ENCODE data around the gene BRD7.

The BRD7 gene

GRCh38 chr16:50368410-50369132 is at the start of gene BRD7:
TSS of gene BRD7 (minus strand) at chr16:50368988. CDS start at chr16:50368774, 214 bp downstream.
- peak within 1 kb of the TSS; percentile 79 for H3K4me3 ChIP-seq (ENCODE audit: low read depth, low read length)
- H3K36me3 ChIP-seq (ENCODE audit: control insufficient read depth, insufficient read depth, low read length): peaks cover 37% of the 10 kb centered on the region
- peak within 1 kb of the TSS; percentile 70; the same call in 1 of the 2 replicates for H3K27ac ChIP-seq (ENCODE audit: low read depth, low read length)

GRCh38 chr16:50416388-50416787 is 47.6 kb upstream of the BRD7 start:
- no peaks in the 10 kb centered on the region for H3K4me1 ChIP-seq (ENCODE audit: control insufficient read depth, insufficient read depth, low read length)
- H3K4me3 ChIP-seq (ENCODE audit: low read depth, low read length): no peak overlapping the region
- H3K27me3 ChIP-seq (ENCODE audit: control insufficient read depth, insufficient read depth, low read length): no peaks in the 10 kb centered on the region
- H3K27ac ChIP-seq (ENCODE audit: low read depth, low read length): no peak overlapping the region
- H3K36me3 ChIP-seq (ENCODE audit: control insufficient read depth, insufficient read depth, low read length): no peaks in the 10 kb centered on the region
- no peak overlapping the region for H3K9ac ChIP-seq (ENCODE audit: low read length)
- H3K9me3 ChIP-seq (ENCODE audit: control insufficient read depth, insufficient read depth, low read depth, low read length): peaks cover 38% of the 10 kb centered on the region; the same call in 1 of the 2 replicates

More at GRCh38 chr16:50368410-50369132, at the start of gene BRD7:
- peak within 1 kb of the TSS; percentile 77 for H3K9ac ChIP-seq (ENCODE audit: low read length)
- no peaks in the 10 kb centered on the region for H3K9me3 ChIP-seq (ENCODE audit: control insufficient read depth, insufficient read depth, low read depth, low read length)
- peaks cover 6% of the 10 kb centered on the region; the same call in 1 of the 2 replicates for H3K4me1 ChIP-seq (ENCODE audit: control insufficient read depth, insufficient read depth, low read length)
- H3K27me3 ChIP-seq (ENCODE audit: control insufficient read depth, insufficient read depth, low read length): no peaks in the 10 kb centered on the region

GRCh38 chr16:50414152-50414551 is 45.4 kb upstream of the BRD7 start:
- H3K4me1 ChIP-seq (ENCODE audit: control insufficient read depth, insufficient read depth, low read length): no peaks in the 10 kb centered on the region
- H3K27ac ChIP-seq (ENCODE audit: low read depth, low read length): no peak overlapping the region

GRCh38 chr16:50411034-50411433 is 42.2 kb upstream of the BRD7 start:
- H3K4me1 ChIP-seq (ENCODE audit: control insufficient read depth, insufficient read depth, low read length): peaks cover 4% of the 10 kb centered on the region; the same call in 1 of the 2 replicates
- H3K9ac ChIP-seq (ENCODE audit: low read length): no peak overlapping the region
- H3K36me3 ChIP-seq (ENCODE audit: control insufficient read depth, insufficient read depth, low read length): no peaks in the 10 kb centered on the region
- no peak overlapping the region for H3K27ac ChIP-seq (ENCODE audit: low read depth, low read length)
- H3K27me3 ChIP-seq (ENCODE audit: control insufficient read depth, insufficient read depth, low read length): no peaks in the 10 kb centered on the region
- peaks cover 8% of the 10 kb centered on the region; the same call in 1 of the 2 replicates for H3K9me3 ChIP-seq (ENCODE audit: control insufficient read depth, insufficient read depth, low read depth, low read length)
- no peak overlapping the region for H3K4me3 ChIP-seq (ENCODE audit: low read depth, low read length)

More at GRCh38 chr16:50414152-50414551, 45.4 kb upstream of the BRD7 start:
- no peak overlapping the region for H3K4me3 ChIP-seq (ENCODE audit: low read depth, low read length)
- H3K36me3 ChIP-seq (ENCODE audit: control insufficient read depth, insufficient read depth, low read length): no peaks in the 10 kb centered on the region
- H3K27me3 ChIP-seq (ENCODE audit: control insufficient read depth, insufficient read depth, low read length): no peaks in the 10 kb centered on the region
- H3K9me3 ChIP-seq (ENCODE audit: control insufficient read depth, insufficient read depth, low read depth, low read length): peaks cover 27% of the 10 kb centered on the region; the same call in 1 of the 2 replicates
- no peak overlapping the region for H3K9ac ChIP-seq (ENCODE audit: low read length)

- Histone ChIP-seq H3K27me3 (ENCODE audit: control insufficient read depth, insufficient read depth, low read length) (no peaks in the 10 kb centered on the region), H3K36me3 (ENCODE audit: control insufficient read depth, insufficient read depth, low read length) (no peaks in the 10 kb centered on the region), H3K9me3 (ENCODE audit: control insufficient read depth, insufficient read depth, low read depth, low read length) (peaks cover 7% of the 10 kb centered on the region; the same call in 1 of the 2 replicates), H3K4me1 (ENCODE audit: control insufficient read depth, insufficient read depth, low read length) (peaks cover 4% of the 10 kb centered on the region; the same call in 1 of the 2 replicates), H3K27ac (ENCODE audit: low read depth, low read length) (no peak overlapping the region), H3K9ac (ENCODE audit: low read length) (no peak overlapping the region), H3K4me3 (ENCODE audit: low read depth, low read length) (no peak overlapping the region)
These were observed 39.3 kb upstream of the BRD7 start for GRCh38 chr16:50408001-50408561.

GRCh38 chr16:50407351-50407750 is 38.6 kb upstream of the BRD7 start:
- no peaks in the 10 kb centered on the region for H3K27me3 ChIP-seq (ENCODE audit: control insufficient read depth, insufficient read depth, low read length)
- peaks cover 4% of the 10 kb centered on the region; the same call in 1 of the 2 replicates for H3K4me1 ChIP-seq (ENCODE audit: control insufficient read depth, insufficient read depth, low read length)
- H3K27ac ChIP-seq (ENCODE audit: low read depth, low read length): no peak overlapping the region
- peaks cover 7% of the 10 kb centered on the region; the same call in 1 of the 2 replicates for H3K9me3 ChIP-seq (ENCODE audit: control insufficient read depth, insufficient read depth, low read depth, low read length)
- H3K9ac ChIP-seq (ENCODE audit: low read length): no peak overlapping the region
- no peak overlapping the region for H3K4me3 ChIP-seq (ENCODE audit: low read depth, low read length)
- H3K36me3 ChIP-seq (ENCODE audit: control insufficient read depth, insufficient read depth, low read length): no peaks in the 10 kb centered on the region

- H3K4me1 ChIP-seq (ENCODE audit: control insufficient read depth, insufficient read depth, low read length): peaks cover 4% of the 10 kb centered on the region; the same call in 1 of the 2 replicates
- no peaks in the 10 kb centered on the region for H3K27me3 ChIP-seq (ENCODE audit: control insufficient read depth, insufficient read depth, low read length)
- H3K4me3 ChIP-seq (ENCODE audit: low read depth, low read length): no peak overlapping the region
- no peak overlapping the region for H3K9ac ChIP-seq (ENCODE audit: low read length)
- H3K27ac ChIP-seq (ENCODE audit: low read depth, low read length): no peak overlapping the region
- no peaks in the 10 kb centered on the region for H3K9me3 ChIP-seq (ENCODE audit: control insufficient read depth, insufficient read depth, low read depth, low read length)
- H3K36me3 ChIP-seq (ENCODE audit: control insufficient read depth, insufficient read depth, low read length): no peaks in the 10 kb centered on the region
These were observed 34.7 kb upstream of the BRD7 start for GRCh38 chr16:50403491-50403890.

- no peak overlapping the region for H3K27ac ChIP-seq (ENCODE audit: low read depth, low read length)
- H3K9me3 ChIP-seq (ENCODE audit: control insufficient read depth, insufficient read depth, low read depth, low read length): no peaks in the 10 kb centered on the region
- H3K27me3 ChIP-seq (ENCODE audit: control insufficient read depth, insufficient read depth, low read length): no peaks in the 10 kb centered on the region
- H3K9ac ChIP-seq (ENCODE audit: low read length): no peak overlapping the region
- no peak overlapping the region for H3K4me3 ChIP-seq (ENCODE audit: low read depth, low read length)
- H3K4me1 ChIP-seq (ENCODE audit: control insufficient read depth, insufficient read depth, low read length): no peaks in the 10 kb centered on the region
- H3K36me3 ChIP-seq (ENCODE audit: control insufficient read depth, insufficient read depth, low read length): no peaks in the 10 kb centered on the region
These were observed 33.6 kb upstream of the BRD7 start for GRCh38 chr16:50402298-50402895.

GRCh38 chr16:50401355-50401754 is 32.6 kb upstream of the BRD7 start:
- H3K4me3 ChIP-seq (ENCODE audit: low read depth, low read length): no peak overlapping the region
- no peaks in the 10 kb centered on the region for H3K9me3 ChIP-seq (ENCODE audit: control insufficient read depth, insufficient read depth, low read depth, low read length)
- no peaks in the 10 kb centered on the region for H3K36me3 ChIP-seq (ENCODE audit: control insufficient read depth, insufficient read depth, low read length)
- no peak overlapping the region for H3K27ac ChIP-seq (ENCODE audit: low read depth, low read length)
- peaks cover 4% of the 10 kb centered on the region; the same call in 1 of the 2 replicates for H3K4me1 ChIP-seq (ENCODE audit: control insufficient read depth, insufficient read depth, low read length)
- no peaks in the 10 kb centered on the region for H3K27me3 ChIP-seq (ENCODE audit: control insufficient read depth, insufficient read depth, low read length)
- no peak overlapping the region for H3K9ac ChIP-seq (ENCODE audit: low read length)

- Histone ChIP-seq H3K36me3 (ENCODE audit: control insufficient read depth, insufficient read depth, low read length) (no peaks in the 10 kb centered on the region), H3K9me3 (ENCODE audit: control insufficient read depth, insufficient read depth, low read depth, low read length) (no peaks in the 10 kb centered on the region), H3K4me1 (ENCODE audit: control insufficient read depth, insufficient read depth, low read length) (peaks cover 4% of the 10 kb centered on the region; the same call in 1 of the 2 replicates), H3K9ac (ENCODE audit: low read length) (no peak overlapping the region), H3K4me3 (ENCODE audit: low read depth, low read length) (no peak overlapping the region), H3K27ac (ENCODE audit: low read depth, low read length) (no peak overlapping the region), H3K27me3 (ENCODE audit: control insufficient read depth, insufficient read depth, low read length) (no peaks in the 10 kb centered on the region)
These were observed 32.2 kb upstream of the BRD7 start for GRCh38 chr16:50400967-50401348.
